Gastroesophageal sphincter (tissue), 4 donors: ENCODE data around the gene TRAF3. TPM values are rescaled to one million over a fixed set of nuclear protein-coding genes. Genes with fewer than 3 reads are reported as not detected.

Source experiments
- ATAC-seq: fragments of 150-250 bp; one replicate; pipeline ENCODE4 v1.9.1; 2016; ENCODE audit warnings: mild to moderate bottlenecking, moderate library complexity
- H3K27ac ChIP-seq, 4 donors: fragments of 200-600 bp; sonication (generic) in 3 of 4; 1 replicate in 3 of 4; 2 replicates in 1 of 4; pipeline ENCODE4 v1.5.1; 2016 to 2019
- H3K27me3 ChIP-seq: fragments of 200-600 bp; sonication (generic); one replicate; pipeline ENCODE4 v1.5.1; 2019
- H3K36me3 ChIP-seq, 2 donors: fragments of 200-600 bp; sonication (generic); one replicate each; pipeline ENCODE4 v1.5.1; 2019; ENCODE audit warnings: control low read depth in 1 of 2
- H3K4me1 ChIP-seq, 3 donors: fragments of 200-600 bp; sonication (generic); 1 replicate in 2 of 3; 2 replicates in 1 of 3; pipeline ENCODE4 v1.5.1; 2016 to 2019; ENCODE audit warnings: control low read depth in 2 of 3
- H3K4me3 ChIP-seq, 2 donors: fragments of 200-600 bp; sonication (generic); one replicate each; pipeline ENCODE4 v1.5.1; 2019; ENCODE audit warnings: mild to moderate bottlenecking in 1 of 2, moderate library complexity in 1 of 2
- H3K9me3 ChIP-seq, 3 donors: fragments of 200-600 bp; sonication (generic); one replicate each; pipeline ENCODE4 v1.5.1; 2017 to 2019; ENCODE audit warnings: control low read depth in 2 of 3
- EP300 ChIP-seq: sonication (generic); formaldehyde crosslinking; IDR thresholded peaks from one replicate; pipeline ENCODE4 v1.6.1; 2017; ENCODE audit warnings: antibody characterized with exemption, mild to moderate bottlenecking
- POLR2A ChIP-seq, 2 donors: fragments of 450-650 bp; IDR thresholded peaks; one replicate each; pipeline ENCODE4 v1.6.1; 2017; ENCODE audit warnings: antibody characterized with exemption in 2 of 2, mild to moderate bottlenecking in 2 of 2, moderate library complexity in 1 of 2
- POLR2AphosphoS5 ChIP-seq: sonication (generic); formaldehyde crosslinking; IDR thresholded peaks from one replicate; pipeline ENCODE4 v1.6.1; 2017; ENCODE audit warnings: antibody characterized with exemption
- WGBS, 2 donors: methylation state at CpG; one replicate each; pipeline ENCODE4 v1.1.5; 2018; ENCODE audit warnings: low coverage in 1 of 2; 5-methylcytosine and 5-hydroxymethylcytosine counted together
- total RNA-seq, 4 donors: library from RNA; depleted of rRNA; stranded (reverse); fragments of >200 nt; gene quantifications; one replicate each; pipeline ENCODE4 v1.1.0, GENCODE V29; 2016
- TF ChIP-seq, protein P1 (sequence below), 4 experiments: fragments of 200-600 bp in 2 of 4; fragments of 450-650 bp in 2 of 4; sonication (generic) in 1 of 4; IDR thresholded peaks; one replicate each; pipeline ENCODE4 v1.5.1; 2017 to 2019; ENCODE audit warnings: antibody characterized with exemption in 4 of 4, mild to moderate bottlenecking in 2 of 4, moderate library complexity in 2 of 4

TRAF3 gene
- total RNA-seq, 4 donors from 2014 or later: 10.9 to 29.0 (median 18.7) TPM

DNA sequence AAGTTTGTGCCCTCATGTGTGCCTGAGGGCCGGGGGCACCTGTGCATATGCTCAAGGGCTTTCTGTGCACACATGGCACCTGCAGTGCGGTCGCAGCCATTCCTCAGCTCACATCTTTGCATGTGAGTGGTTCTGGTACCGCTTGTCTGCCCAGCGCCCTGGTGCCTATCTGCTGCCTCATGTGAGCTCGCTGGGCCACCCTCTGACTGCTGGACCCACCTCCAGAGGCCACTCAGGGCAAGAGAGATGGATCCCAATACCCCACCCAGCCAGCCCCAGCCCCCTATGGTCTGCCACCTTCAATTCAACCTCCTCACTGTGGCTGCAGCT, 139.8 kb downstream of the TRAF3 start:
- ATAC-seq: no peak
- Histone ChIP-seq H3K4me1 (no peaks in the 10 kb centered on the region), H3K9me3 (no peaks in the 10 kb centered on the region), H3K27me3 (peaks cover 15% of the 10 kb centered on the region), H3K4me3 (no peak overlapping the region), H3K36me3 (peaks cover 0 to 5% of the 10 kb centered on the region in 2 donors), H3K27ac (no peak overlapping the region)
- WGBS, 2 donors: 89% methylated on average over 5 of the region's 6 CpGs; no CpG with 5 or more reads in 1 of the 2 donors
- TF ChIP-seq POLR2AphosphoS5 (no peak), POLR2A (IDR thresholded peaks at IDR 0.05) (no peak)

- Histone ChIP-seq H3K4me1 (peaks cover 0 to 3% (median under 1%) of the 10 kb centered on the region in 3 donors), H3K9me3 (no peaks in the 10 kb centered on the region), H3K27ac (no peak overlapping the region), H3K36me3 (no peaks in the 10 kb centered on the region), H3K27me3 (peaks cover 21% of the 10 kb centered on the region), H3K4me3 (no peak overlapping the region)
- peak; percentile 11 for ATAC-seq
- TF ChIP-seq, protein P1, sequence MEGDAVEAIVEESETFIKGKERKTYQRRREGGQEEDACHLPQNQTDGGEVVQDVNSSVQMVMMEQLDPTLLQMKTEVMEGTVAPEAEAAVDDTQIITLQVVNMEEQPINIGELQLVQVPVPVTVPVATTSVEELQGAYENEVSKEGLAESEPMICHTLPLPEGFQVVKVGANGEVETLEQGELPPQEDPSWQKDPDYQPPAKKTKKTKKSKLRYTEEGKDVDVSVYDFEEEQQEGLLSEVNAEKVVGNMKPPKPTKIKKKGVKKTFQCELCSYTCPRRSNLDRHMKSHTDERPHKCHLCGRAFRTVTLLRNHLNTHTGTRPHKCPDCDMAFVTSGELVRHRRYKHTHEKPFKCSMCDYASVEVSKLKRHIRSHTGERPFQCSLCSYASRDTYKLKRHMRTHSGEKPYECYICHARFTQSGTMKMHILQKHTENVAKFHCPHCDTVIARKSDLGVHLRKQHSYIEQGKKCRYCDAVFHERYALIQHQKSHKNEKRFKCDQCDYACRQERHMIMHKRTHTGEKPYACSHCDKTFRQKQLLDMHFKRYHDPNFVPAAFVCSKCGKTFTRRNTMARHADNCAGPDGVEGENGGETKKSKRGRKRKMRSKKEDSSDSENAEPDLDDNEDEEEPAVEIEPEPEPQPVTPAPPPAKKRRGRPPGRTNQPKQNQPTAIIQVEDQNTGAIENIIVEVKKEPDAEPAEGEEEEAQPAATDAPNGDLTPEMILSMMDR (IDR thresholded peaks at IDR 0.05): peak in 3 of 4 experiments; percentile 29 to 75 (median 48)
- TF ChIP-seq POLR2A (IDR thresholded peaks at IDR 0.05): no peak
- 40% methylated on average over 4 of the region's 12 CpGs; no CpG with 5 or more reads in 1 of the 2 donors for WGBS, 2 donors
These were observed 140.4 kb downstream of the TRAF3 start for GRCh38 chr14:102917469-102918211.

GRCh38 chr14:102918438-102918837, 141.2 kb downstream of the TRAF3 start:
- Histone ChIP-seq H3K27ac (no peak overlapping the region), H3K27me3 (peaks cover 29% of the 10 kb centered on the region), H3K9me3 (no peaks in the 10 kb centered on the region), H3K36me3 (no peaks in the 10 kb centered on the region), H3K4me1 (peaks cover 0 to 11% (median 6%) of the 10 kb centered on the region in 3 donors), H3K4me3 (no peak overlapping the region)
- no peak for ATAC-seq
- WGBS, 2 donors: 52 to 61% methylated on average over 2 of the region's 2 CpGs
- TF ChIP-seq POLR2AphosphoS5 (no peak), EP300 (no peak), POLR2A (IDR thresholded peaks at IDR 0.05) (no peak)
- TF ChIP-seq, protein P1 (IDR thresholded peaks at IDR 0.05): no peak

DNA sequence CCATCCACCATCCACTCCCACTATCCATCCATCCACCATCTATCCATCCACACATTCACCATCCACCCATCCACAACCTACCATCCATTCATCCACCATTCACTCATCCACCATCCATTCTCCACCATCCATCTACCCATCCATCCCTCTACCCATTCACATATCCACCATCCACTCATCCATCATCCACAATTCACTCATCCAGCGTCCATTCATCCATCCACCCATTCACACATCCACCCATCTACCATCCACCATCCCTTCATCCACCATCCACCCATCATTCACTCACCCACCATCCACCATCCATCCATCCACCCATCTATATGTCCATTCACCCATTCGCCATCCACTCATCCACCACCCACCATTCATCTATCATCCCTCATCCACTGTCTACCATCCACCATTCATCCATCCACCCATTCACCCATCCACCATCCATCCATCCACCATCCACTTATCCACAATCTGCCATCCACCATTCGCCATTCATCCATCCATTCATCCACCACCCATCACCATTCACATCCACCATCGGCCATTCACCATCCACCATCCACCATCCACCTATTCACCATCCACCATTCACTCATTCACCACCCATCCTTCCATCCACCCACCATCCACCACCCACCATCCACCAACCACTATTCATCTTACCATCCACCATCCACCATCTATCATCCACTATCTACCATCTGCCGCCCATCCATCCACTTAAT, 143.2 kb downstream of the TRAF3 start:
- H3K4me3 ChIP-seq: no peak overlapping the region
- no peak overlapping the region for H3K27ac ChIP-seq
- no peak for ATAC-seq
- no peak for TF ChIP-seq EP300
- TF ChIP-seq POLR2A (IDR thresholded peaks at IDR 0.05): no peak
- TF ChIP-seq POLR2AphosphoS5: no peak
- TF ChIP-seq, protein P1 (IDR thresholded peaks at IDR 0.05): no peak
- H3K4me1 ChIP-seq: peaks cover 0 to 19% (median 8%) of the 10 kb centered on the region in 3 donors
- H3K9me3 ChIP-seq: no peaks in the 10 kb centered on the region
- no peaks in the 10 kb centered on the region for H3K36me3 ChIP-seq
- 97 to 98% methylated on average over 5 of the region's 5 CpGs for WGBS, 2 donors
- H3K27me3 ChIP-seq: peaks cover 49% of the 10 kb centered on the region

DNA sequence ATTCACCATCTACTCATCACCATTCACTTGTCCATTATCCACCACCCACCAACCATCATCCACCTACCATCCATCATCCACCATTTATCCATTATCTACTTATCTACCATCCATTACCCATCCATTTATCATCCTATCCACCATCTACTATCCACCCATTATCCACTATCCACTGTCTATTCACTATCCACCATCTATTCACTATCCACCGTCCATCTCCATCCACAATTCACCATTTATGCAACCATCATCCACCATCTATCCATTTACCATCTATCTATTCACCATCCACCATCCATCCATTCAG, 143.7 kb downstream of the TRAF3 start:
- Histone ChIP-seq H3K4me3 (no peak overlapping the region), H3K9me3 (no peaks in the 10 kb centered on the region), H3K27me3 (peaks cover 54% of the 10 kb centered on the region), H3K27ac (no peak overlapping the region), H3K36me3 (no peaks in the 10 kb centered on the region), H3K4me1 (peaks cover 0 to 19% (median 8%) of the 10 kb centered on the region in 3 donors)
- TF ChIP-seq EP300 (no peak), POLR2AphosphoS5 (no peak), POLR2A (IDR thresholded peaks at IDR 0.05) (no peak)
- TF ChIP-seq, protein P1 (IDR thresholded peaks at IDR 0.05): no peak
- 100% methylated on average over 1 of the region's 1 CpG for WGBS, 2 donors
- ATAC-seq: no peak
